Mesenchymal stem cell (in vitro differentiated cells and primary cell): Measurements from ENCODE around the gene ZMYM3.

Experiments used
- DNase-seq: peaks from one replicate; pipeline ENCODE4 v3.0.0-alpha.2; 2013
- H2AFZ ChIP-seq: one replicate; pipeline ENCODE4 v1.6.1; 2013; ENCODE audit warnings: low read depth, mild to moderate bottlenecking, control low read depth, inconsistent platforms, low read length, moderate library complexity
- H2AK5ac ChIP-seq: 2 replicates; pipeline ENCODE4 v1.6.1; 2013; ENCODE audit warnings: low read length, moderate library complexity, mild to moderate bottlenecking, inconsistent platforms; ENCODE audit not compliant: severe bottlenecking
- H2BK120ac ChIP-seq: one replicate; pipeline ENCODE4 v1.6.1; 2013; ENCODE audit warnings: low read depth, mild to moderate bottlenecking, inconsistent platforms, low read length, moderate library complexity
- H2BK12ac ChIP-seq, 2 experiments: one replicate each; pipeline ENCODE4 v1.6.1; 2013; ENCODE audit warnings: inconsistent platforms in 2 of 2, low read length in 2 of 2, mild to moderate bottlenecking in 2 of 2, moderate library complexity in 2 of 2, control low read depth in 1 of 2
- H2BK15ac ChIP-seq: one replicate; pipeline ENCODE4 v1.6.1; 2013; ENCODE audit warnings: mild to moderate bottlenecking, low read depth, inconsistent platforms; ENCODE audit not compliant: poor library complexity, severe bottlenecking
- H2BK5ac ChIP-seq: 2 replicates; pipeline ENCODE4 v1.6.1; 2013; ENCODE audit warnings: low read depth, mild to moderate bottlenecking, low read length, control low read depth, inconsistent platforms; ENCODE audit not compliant: poor library complexity, severe bottlenecking
- H3K14ac ChIP-seq, 2 experiments: one replicate each; pipeline ENCODE4 v1.6.1; 2013; ENCODE audit warnings: inconsistent platforms in 2 of 2, low read length in 2 of 2, control low read depth in 1 of 2, mild to moderate bottlenecking in 1 of 2, moderate library complexity in 1 of 2
- H3K18ac ChIP-seq, 2 experiments: one replicate each; pipeline ENCODE4 v1.6.1; 2013; ENCODE audit warnings: inconsistent platforms in 2 of 2, low read length in 2 of 2, control low read depth in 1 of 2, low read depth in 1 of 2, mild to moderate bottlenecking in 1 of 2
- H3K23ac ChIP-seq, 2 experiments: one replicate each; pipeline ENCODE4 v1.6.1; 2013; ENCODE audit warnings: inconsistent platforms in 2 of 2, low read length in 2 of 2, mild to moderate bottlenecking in 2 of 2, moderate library complexity in 2 of 2, control low read depth in 1 of 2
- H3K27ac ChIP-seq: 2 replicates; pipeline ENCODE4 v1.5.1; 2013; ENCODE audit warnings: mild to moderate bottlenecking, moderate library complexity, low read length, control low read depth, inconsistent platforms; ENCODE audit not compliant: poor library complexity, severe bottlenecking
- H3K27me3 ChIP-seq, 2 experiments: 2 replicates each; pipeline versions ENCODE4 v1.6.1 to v1.7.0; 2013; ENCODE audit warnings: low read length in 2 of 2, mild to moderate bottlenecking in 2 of 2, moderate library complexity in 2 of 2, control low read depth in 1 of 2, inconsistent platforms in 1 of 2; ENCODE audit not compliant: control insufficient read depth in 1 of 2, insufficient read depth in 1 of 2
- H3K36me3 ChIP-seq, 2 experiments: 2 replicates each; pipeline versions ENCODE4 v1.6.1 to v1.7.0; 2013; ENCODE audit warnings: low read length in 2 of 2, control low read depth in 1 of 2, inconsistent platforms in 1 of 2, low read depth in 1 of 2, mild to moderate bottlenecking in 1 of 2; ENCODE audit not compliant: insufficient read depth in 2 of 2, control insufficient read depth in 1 of 2
- H3K4ac ChIP-seq, 2 experiments: one replicate each; pipeline ENCODE4 v1.6.1; 2013; ENCODE audit warnings: inconsistent platforms in 2 of 2, low read length in 2 of 2, mild to moderate bottlenecking in 2 of 2, moderate library complexity in 2 of 2, control low read depth in 1 of 2, low read depth in 1 of 2
- H3K4me1 ChIP-seq: 2 replicates; pipeline ENCODE4 v1.6.1; 2013; ENCODE audit warnings: low read depth, low read length, control low read depth; ENCODE audit not compliant: control insufficient read depth, insufficient read depth
- H3K4me2 ChIP-seq: 2 replicates; pipeline ENCODE4 v1.6.1; 2013; ENCODE audit warnings: low read length, mild to moderate bottlenecking, inconsistent platforms; ENCODE audit not compliant: poor library complexity, severe bottlenecking
- H3K4me3 ChIP-seq, 2 experiments: 2 replicates each; pipeline versions ENCODE4 v1.5.1 to v1.7.0; 2013; ENCODE audit warnings: low read length in 2 of 2, mild to moderate bottlenecking in 2 of 2, control low read depth in 1 of 2, low read depth in 1 of 2; ENCODE audit not compliant: insufficient read depth in 1 of 2
- H3K79me1 ChIP-seq: replicated peaks from 2 replicates; pipeline ENCODE4 v1.6.1; 2013; ENCODE audit warnings: mild to moderate bottlenecking, control low read depth, low read length, inconsistent platforms; ENCODE audit not compliant: poor library complexity, severe bottlenecking
- H3K9ac ChIP-seq: 2 replicates; pipeline ENCODE4 v1.7.0; 2013; ENCODE audit warnings: mild to moderate bottlenecking, low read length, moderate library complexity
- H3K9me3 ChIP-seq: 2 replicates; pipeline ENCODE4 v1.7.0; 2013; ENCODE audit warnings: mild to moderate bottlenecking, low read length; ENCODE audit not compliant: control insufficient read depth
- H4K8ac ChIP-seq: one replicate; pipeline ENCODE4 v1.6.1; 2013; ENCODE audit warnings: inconsistent platforms, mild to moderate bottlenecking, low read length, moderate library complexity
- H4K91ac ChIP-seq: one replicate; pipeline ENCODE4 v1.6.1; 2013; ENCODE audit warnings: mild to moderate bottlenecking, low read length, inconsistent platforms
- WGBS: methylation state at CpG from one replicate; pipeline ENCODE4 v1.1.7; 2013; ENCODE audit warnings: mixed read lengths; 5-methylcytosine and 5-hydroxymethylcytosine counted together

The ZMYM3 gene

DNA sequence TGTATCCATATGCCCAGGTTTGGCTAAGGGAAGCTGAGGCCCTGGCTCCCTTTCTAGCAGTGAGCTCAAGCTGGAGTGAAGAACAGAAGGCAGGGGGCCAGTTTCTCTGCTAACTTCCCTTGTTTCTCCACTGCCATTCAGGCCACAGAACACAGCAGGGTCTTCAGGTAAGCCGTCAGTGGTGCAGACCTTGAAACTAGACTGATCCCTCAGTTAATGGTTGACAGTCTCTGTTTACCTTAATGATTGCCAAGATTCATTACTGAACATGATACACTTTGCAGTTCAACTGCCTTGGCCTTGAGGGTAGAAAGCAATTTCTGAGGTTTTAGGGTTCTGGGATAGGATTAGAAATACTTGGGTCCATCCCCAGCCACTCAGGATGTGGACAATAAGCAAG lies 39.8 kb downstream of the ZMYM3 start:
- no peak overlapping the region for H2AK5ac ChIP-seq
- no peak for DNase-seq

DNA sequence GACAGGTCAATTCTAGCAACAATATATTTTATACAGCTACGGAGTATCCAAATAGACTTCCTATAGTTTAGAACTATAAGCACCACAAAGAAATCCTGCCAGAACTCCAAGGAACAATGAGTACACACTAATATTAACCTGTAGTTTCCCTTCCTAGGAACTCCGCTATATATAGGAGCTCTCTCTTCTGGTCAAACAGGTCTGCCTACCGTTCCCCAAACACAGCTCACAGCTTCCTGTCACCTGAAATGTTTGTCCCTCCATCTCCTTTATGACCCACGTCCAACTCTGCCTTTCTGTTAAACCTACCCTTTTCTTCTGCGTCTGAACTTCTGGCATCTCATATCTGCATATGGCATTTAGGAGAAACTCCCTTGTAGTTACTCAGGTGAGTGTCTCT lies 41.4 kb downstream of the ZMYM3 start:
- Histone ChIP-seq H3K27me3 (peaks cover 0 to 53% of the 10 kb centered on the region in 2 experiments), H4K91ac (no peak overlapping the region), H3K27ac (no peak overlapping the region), H3K4me3 (no peak overlapping the region), H3K23ac (no peak overlapping the region), H3K18ac (no peak overlapping the region), H2AFZ (no peak overlapping the region), H3K36me3 (no peaks in the 10 kb centered on the region), H4K8ac (no peak overlapping the region), H2BK15ac (no peak overlapping the region), H3K4me1 (peaks cover 8% of the 10 kb centered on the region), H3K4ac (no peak overlapping the region), H3K79me1 (no peaks in the 10 kb centered on the region), H3K4me2 (no peak overlapping the region), H3K9ac (no peak overlapping the region), H2AK5ac (no peak overlapping the region), H2BK5ac (no peak overlapping the region), H2BK120ac (no peak overlapping the region), H3K14ac (no peak overlapping the region), H2BK12ac (no peak overlapping the region), H3K9me3 (no peaks in the 10 kb centered on the region)
- no peak for DNase-seq
- WGBS: 96% methylated on average over 3 of the region's 5 CpGs

More for the DNA sequence above, 39.8 kb downstream of the ZMYM3 start:
- Histone ChIP-seq H3K4me2 (no peak overlapping the region), H3K23ac (no peak overlapping the region), H3K18ac (no peak overlapping the region), H3K14ac (no peak overlapping the region), H2AFZ (no peak overlapping the region), H3K27ac (no peak overlapping the region), H2BK120ac (no peak overlapping the region), H4K91ac (no peak overlapping the region), H2BK5ac (no peak overlapping the region), H3K9ac (no peak overlapping the region), H2BK12ac (no peak overlapping the region), H3K4me3 (no peak overlapping the region), H3K36me3 (no peaks in the 10 kb centered on the region), H4K8ac (no peak overlapping the region), H3K4me1 (peaks cover 8% of the 10 kb centered on the region), H3K9me3 (no peaks in the 10 kb centered on the region), H2BK15ac (no peak overlapping the region), H3K27me3 (peaks cover 0 to 55% of the 10 kb centered on the region in 2 experiments), H3K4ac (no peak overlapping the region), H3K79me1 (no peaks in the 10 kb centered on the region)
- WGBS: no CpG with 5 or more reads among the region's 1 CpG

DNA sequence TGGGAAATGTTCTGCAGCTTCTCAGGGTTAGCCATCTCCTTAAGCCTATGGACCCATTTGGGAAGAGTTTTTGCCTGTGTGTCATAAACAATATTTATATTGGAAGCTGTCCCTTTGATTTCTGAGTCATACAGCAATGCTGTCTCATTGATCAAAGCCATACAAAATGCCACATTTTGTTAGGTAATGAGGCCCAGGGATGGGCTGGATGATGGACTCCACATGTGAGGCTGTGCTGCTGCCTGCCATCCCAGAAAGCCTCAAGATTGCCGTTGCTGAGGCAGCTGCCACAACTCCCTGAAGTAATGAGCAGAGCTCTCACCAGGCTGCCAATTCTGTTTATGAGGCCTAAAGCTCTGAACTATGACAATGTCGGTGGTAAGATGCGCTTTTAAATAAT lies 43.1 kb downstream of the ZMYM3 start:
- Histone ChIP-seq H3K14ac (no peak overlapping the region), H3K27ac (no peak overlapping the region), H3K4ac (no peak overlapping the region), H4K91ac (no peak overlapping the region), H3K9me3 (no peaks in the 10 kb centered on the region), H3K18ac (no peak overlapping the region), H2BK15ac (no peak overlapping the region), H2BK5ac (no peak overlapping the region), H3K27me3 (peaks cover 0 to 38% of the 10 kb centered on the region in 2 experiments), H2BK12ac (no peak overlapping the region), H3K9ac (no peak overlapping the region), H3K4me2 (no peak overlapping the region), H2AK5ac (no peak overlapping the region), H3K23ac (no peak overlapping the region), H4K8ac (no peak overlapping the region), H2AFZ (no peak overlapping the region), H2BK120ac (no peak overlapping the region), H3K79me1 (no peaks in the 10 kb centered on the region), H3K36me3 (no peaks in the 10 kb centered on the region), H3K4me3 (no peak overlapping the region), H3K4me1 (peaks cover 8% of the 10 kb centered on the region)
- no peak for DNase-seq
- WGBS: 94% methylated on average over 3 of the region's 3 CpGs

DNA sequence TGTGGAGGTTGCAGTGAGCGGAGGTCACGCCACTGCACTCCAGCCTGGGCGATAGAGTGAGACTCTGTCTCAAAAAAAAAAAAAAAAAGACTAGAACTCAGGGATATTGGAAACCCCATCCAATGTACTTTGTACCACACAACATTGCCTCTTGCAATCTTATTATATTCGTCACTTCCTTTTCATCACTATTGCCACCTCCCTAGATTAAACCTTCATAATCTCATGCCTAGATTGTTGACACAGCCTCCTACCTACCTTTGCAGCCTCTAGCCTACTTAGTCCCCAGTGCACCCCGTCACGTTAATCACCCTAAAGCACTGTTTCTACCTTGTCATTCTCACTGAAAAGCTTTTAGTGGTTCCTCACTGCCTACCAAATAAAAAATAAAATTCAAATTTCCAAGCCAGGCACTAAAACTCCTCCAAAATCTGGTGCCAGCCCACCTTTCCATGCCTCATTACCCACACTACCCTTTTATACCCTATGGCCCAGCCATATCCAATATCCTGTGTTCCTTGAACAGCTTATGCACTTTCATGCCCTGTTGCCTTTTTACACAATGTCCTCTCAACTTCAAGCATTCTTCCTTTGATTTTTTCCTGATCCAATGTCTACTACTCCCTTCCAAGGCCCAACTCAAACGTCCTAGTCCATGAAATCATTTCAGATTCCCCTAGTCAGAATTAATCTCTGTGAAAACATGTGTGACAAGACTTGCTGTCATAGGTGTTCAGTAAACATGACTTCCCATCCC lies 54.5 kb downstream of the ZMYM3 start:
- H3K18ac ChIP-seq: no peak overlapping the region
- no peaks in the 10 kb centered on the region for H3K79me1 ChIP-seq
- no peak overlapping the region for H2BK120ac ChIP-seq
- no peak overlapping the region for H3K4ac ChIP-seq
- H4K8ac ChIP-seq: no peak overlapping the region
- no peak overlapping the region for H2BK5ac ChIP-seq
- no peak overlapping the region for H2AK5ac ChIP-seq
- no peak overlapping the region for H3K4me2 ChIP-seq
- H3K14ac ChIP-seq: no peak overlapping the region
- no peaks in the 10 kb centered on the region for H3K4me1 ChIP-seq
- H3K23ac ChIP-seq: no peak overlapping the region
- no peak overlapping the region for H3K27ac ChIP-seq
- H3K9ac ChIP-seq: no peak overlapping the region
- H3K36me3 ChIP-seq: no peaks in the 10 kb centered on the region
- DNase-seq: no peak
- H4K91ac ChIP-seq: no peak overlapping the region
- H3K27me3 ChIP-seq: peaks cover 0 to 13% of the 10 kb centered on the region in 2 experiments
- no peak overlapping the region for H2BK15ac ChIP-seq
- WGBS: 92% methylated on average over 7 of the region's 7 CpGs
- no peak overlapping the region for H2BK12ac ChIP-seq
- no peak overlapping the region for H3K4me3 ChIP-seq
- no peak overlapping the region for H2AFZ ChIP-seq
- H3K9me3 ChIP-seq: no peaks in the 10 kb centered on the region
